NCI-H748 treated with DMSO at 0.1 percent for 48 hours (cell line): ENCODE data around the gene LIMK2.
A peak's percentile ranks its signal among the peaks of the same experiment; 100 is the strongest.
"Not testable (repeated sequence)": the region's sequence is repeated elsewhere in the genome, so short reads cannot be mapped to it uniquely, and the experiment has no call there.

Source experiments
- DNase-seq: peaks from one replicate; lab custom pipeline; 2025; lab: John Stamatoyannopoulos, UW

Gene LIMK2

GRCh38 chr22:31211862-31212730 is at the start of gene LIMK2:
LIMK2 (plus strand) TSS chr22:31212298; CDS start chr22:31212409, 111 bp downstream.
- peak; percentile 81 for DNase-seq

DNA sequence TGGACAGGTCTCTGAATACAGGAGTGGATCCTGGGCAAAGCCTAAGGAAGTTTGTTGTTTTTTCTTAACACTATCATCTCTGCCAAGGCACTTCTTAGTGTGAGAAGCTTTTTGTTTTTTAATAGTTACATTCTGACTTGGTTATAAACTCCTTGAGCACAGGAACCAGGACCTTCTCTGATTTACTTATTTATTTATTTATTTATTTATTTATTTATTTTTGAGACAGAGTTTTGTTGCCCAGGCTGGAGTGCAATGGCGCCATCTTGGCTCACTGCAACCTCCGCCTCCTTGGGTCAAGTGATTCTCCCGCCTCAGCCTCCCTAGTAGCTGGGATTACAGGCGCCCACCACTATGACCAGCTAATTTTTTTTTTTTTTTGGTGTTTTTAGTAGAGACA is 41.1 kb upstream of the LIMK2 start:
- DNase-seq, result no peak

GRCh38 chr22:31171734-31172133 is 40.4 kb upstream of the LIMK2 start:
- DNase-seq, result not testable (repeated sequence)

- DNase-seq, result no peak
These were observed 38.5 kb upstream of the LIMK2 start for GRCh38 chr22:31173386-31174145.

DNA sequence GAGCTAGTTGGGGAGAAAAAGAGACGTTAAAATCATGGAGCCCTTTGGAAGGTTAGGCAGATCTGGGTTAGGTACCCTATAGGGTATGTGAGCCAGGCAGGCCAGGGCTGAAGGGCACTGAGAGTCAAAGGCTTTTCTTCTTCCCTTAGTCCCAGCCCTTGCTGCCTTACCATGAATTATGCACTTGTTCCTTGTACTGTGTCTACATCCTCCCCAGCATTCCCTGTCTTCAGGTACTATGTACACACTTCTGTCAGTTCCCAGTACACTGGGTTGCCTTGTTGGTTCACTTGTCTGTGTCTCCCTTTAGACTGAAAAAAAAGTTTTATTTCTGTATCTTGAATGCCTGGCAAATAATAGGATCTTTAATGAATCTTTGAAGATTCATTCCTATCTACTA is 35.2 kb upstream of the LIMK2 start:
- no peak for DNase-seq

- no peak for DNase-seq
These were observed 34.5 kb upstream of the LIMK2 start for GRCh38 chr22:31177420-31178162.

DNA sequence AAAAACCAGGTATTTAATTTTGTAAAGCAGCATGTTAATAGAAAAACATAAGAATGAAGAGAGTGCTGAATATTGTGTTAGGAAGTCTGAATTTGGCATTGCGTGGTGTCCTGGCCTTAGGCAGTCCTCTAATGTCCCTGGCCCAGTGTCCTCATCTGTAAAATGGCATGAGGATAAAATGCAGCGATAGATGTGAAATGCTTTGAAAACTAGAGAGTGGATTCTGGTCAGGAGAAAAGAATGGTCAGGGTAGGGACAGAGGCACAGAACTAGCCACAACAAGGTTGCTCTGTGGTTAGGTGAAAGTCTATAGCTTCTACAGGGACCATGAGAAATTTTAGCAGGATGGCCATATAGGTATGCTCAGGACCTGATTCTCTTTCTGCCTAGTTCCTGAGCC is 33.2 kb upstream of the LIMK2 start:
- DNase-seq, result no peak

- DNase-seq, result no peak
These were observed 32.8 kb upstream of the LIMK2 start for GRCh38 chr22:31179345-31179744.

DNA sequence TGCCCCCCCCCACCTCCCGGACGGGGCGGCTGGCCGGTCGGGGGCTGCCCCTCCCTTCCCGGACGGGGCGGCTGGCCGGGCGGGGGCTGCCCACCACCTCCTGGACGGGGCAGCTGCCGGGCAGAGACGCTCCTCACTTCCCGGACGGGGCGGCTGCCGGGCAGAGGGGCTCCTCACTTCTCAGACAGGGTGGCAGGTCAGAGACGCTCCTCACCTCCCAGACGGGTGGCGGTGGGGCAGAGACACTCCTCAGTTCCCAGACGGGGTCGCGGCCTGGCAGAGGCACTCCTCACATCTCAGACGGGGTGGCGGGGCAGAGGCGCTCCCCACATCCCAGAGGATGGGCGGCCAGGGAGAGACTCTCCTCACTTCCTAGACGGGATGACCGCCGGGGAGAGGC is 28.1 kb upstream of the LIMK2 start:
- DNase-seq, result no peak

DNA sequence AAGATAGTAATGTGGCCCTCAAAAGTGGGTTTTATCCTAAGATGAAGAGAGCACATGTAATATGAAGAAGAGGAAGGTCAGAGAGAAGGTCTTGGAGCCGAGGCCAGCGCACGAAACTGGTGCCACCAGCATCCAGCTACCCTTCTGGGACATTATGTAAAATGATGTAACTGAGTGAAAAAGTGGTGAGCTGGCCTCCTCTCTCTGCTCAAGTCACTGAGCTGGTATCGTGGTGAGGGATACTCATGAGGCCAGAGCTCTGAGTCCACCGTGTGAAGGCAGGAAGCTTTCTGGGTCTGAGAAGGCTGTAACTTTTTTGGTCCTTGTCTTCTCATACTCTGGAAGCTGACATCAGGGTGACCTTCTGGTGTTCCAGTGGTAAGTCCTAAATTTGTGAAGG is 27.0 kb upstream of the LIMK2 start:
- DNase-seq, result no peak

DNA sequence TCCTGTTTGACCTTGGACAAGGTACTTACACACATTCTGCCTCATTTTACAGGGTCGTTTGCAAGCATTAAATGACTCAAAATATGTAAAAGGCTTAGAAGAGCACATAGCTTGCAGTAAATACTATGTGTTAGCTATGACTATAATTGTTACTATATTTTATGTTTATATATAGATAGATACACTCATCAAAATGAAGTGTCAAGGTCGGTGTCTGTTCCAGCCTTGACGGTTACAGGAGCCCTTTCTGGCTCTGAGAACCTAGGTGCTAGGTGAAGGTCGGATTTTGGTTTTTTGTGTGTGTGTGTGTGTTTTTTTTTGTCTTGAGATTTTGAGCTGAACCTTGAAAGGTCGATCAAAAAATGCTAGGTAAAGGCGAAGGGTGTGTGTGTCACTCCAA is 24.5 kb upstream of the LIMK2 start:
- DNase-seq, result no peak

- no peak for DNase-seq
These were observed 19.6 kb upstream of the LIMK2 start for GRCh38 chr22:31192513-31192912.

GRCh38 chr22:31193092-31193491 is 19.0 kb upstream of the LIMK2 start:
- no peak for DNase-seq

GRCh38 chr22:31194681-31195080 is 17.4 kb upstream of the LIMK2 start:
- not testable (repeated sequence) for DNase-seq

DNA sequence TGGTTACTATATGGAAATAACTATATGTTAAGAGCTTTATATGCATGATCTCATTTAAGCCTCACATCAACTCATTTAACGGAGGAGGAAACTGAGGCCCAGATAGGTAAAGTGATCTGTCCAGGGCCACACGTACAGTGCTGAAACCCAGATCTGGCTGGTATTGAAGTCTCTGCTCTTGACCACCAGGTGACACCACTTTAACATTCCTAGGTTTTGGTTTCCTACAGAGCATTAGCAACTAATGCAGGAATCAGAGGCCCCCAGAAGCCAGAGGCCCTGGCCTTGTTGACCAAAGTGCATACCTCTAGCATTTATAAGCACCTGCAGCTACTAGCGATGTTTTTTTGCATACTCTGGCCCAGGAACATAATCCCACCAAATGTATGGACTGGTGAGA is 12.9 kb upstream of the LIMK2 start:
- DNase-seq, result no peak

DNA sequence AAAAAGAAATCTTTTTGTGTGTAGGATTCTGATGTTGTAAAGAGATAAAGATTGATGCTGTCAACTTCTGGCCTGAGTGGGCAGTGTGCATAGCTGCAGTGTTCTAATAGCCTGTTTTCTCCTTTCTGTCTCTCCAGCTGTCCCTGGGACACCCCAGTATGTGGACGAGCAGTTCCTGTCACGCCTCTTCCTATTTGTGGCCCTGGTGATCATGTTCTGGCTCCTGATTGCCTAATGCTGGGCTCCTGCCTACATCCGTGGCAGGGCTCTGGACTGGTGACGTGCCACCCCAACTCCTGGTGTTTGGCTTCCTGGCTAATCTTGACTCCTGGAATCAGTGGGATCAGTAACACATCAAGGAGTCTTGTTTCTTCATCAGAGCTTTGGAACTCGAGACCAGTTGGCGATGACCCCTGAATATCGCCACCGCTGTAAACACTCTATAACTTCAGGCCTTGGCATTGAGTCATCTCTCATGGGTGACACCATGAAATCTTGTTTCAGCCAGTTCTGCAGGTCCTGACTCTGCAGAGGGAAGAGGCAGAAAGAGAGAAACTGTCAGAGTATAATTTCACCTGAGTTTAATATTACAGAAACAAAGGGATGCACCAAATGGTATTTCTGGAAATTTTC is 7.6 kb upstream of the LIMK2 start:
- DNase-seq, result not testable (repeated sequence)

DNA sequence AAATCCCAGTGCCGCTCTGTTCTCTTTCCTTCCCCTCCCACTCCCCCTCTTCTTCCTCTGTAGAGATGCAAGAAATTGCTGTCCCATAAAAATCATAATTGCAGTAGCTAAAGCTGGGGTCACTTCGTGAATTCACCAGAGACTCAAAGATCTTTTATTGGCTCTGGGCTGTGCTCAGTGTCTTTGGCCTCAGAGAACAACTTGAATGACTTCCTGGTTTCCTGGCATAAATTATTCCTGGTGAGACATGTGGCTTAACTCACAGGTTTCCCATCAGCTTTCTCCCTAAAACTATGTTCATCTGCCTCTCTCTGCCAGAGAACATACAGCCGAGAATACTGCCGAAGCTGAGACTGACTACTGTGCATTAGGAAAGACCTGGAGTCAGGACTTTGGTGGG is 7.0 kb upstream of the LIMK2 start:
- DNase-seq, result not testable (repeated sequence)

DNA sequence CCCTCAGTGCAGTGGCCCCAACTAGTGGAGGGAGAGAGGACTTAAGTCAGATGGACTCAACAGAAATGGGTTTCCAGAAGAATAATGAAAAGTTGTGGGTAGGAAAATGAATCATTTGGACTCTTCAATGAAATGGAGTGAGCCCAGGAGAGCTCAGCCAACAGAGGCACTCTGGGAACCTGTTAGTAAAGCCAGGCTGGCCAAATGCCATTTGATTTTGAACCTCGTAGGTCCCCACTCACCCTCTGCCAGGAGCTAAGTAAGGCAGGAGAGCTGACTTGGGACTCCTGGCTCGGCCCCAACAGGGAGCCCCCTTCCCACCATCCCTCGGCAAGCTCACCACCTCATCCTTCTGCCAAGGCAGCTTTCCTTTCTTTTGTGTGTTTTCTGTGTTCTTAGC is 5.6 kb upstream of the LIMK2 start:
- not testable (repeated sequence) for DNase-seq

- DNase-seq, result no peak
These were observed 5.0 kb upstream of the LIMK2 start for GRCh38 chr22:31206896-31207687.

- peak; percentile 22 for DNase-seq
These were observed 1.3 kb upstream of the LIMK2 start for GRCh38 chr22:31210556-31211421.
